Amniotic epithelial cell (primary cell): ENCODE data around the gene PNMA6A.
A peak's percentile ranks its signal among the peaks of the same experiment; 100 is the strongest.
"Not testable (repeated sequence)": the region's sequence is repeated elsewhere in the genome, so short reads cannot be mapped to it uniquely, and the experiment has no call there.

Experiments
- DNase-seq: peaks from one replicate; pipeline ENCODE4 v3.0.0-alpha.2; 2010; ENCODE audit warnings: low read depth

The PNMA6A gene

GRCh38 chrX:153071909-153072583, at the start of gene PNMA6A:
Gene PNMA6A, plus strand, starts transcription at chrX:153072454. Its CDS starts 609 bp downstream, at chrX:153073063.
- not testable (repeated sequence) for DNase-seq

DNA sequence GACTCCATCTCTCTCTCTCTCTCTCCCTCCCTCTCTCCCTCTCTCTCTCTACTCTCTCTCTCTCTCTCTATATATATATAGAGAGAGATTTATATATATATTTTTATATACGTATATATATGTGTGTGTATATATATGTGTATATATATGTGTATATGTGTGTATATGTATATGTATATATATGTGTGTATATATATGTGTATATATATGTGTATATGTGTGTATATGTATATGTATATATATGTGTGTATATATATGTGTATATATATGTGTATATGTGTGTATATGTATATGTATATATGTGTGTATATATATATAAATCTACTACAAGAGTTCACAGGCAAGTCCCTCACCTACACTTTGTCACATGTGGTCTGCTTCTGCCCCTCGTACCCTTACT, 45.8 kb upstream of the PNMA6A start:
- DNase-seq = not testable (repeated sequence)

DNA sequence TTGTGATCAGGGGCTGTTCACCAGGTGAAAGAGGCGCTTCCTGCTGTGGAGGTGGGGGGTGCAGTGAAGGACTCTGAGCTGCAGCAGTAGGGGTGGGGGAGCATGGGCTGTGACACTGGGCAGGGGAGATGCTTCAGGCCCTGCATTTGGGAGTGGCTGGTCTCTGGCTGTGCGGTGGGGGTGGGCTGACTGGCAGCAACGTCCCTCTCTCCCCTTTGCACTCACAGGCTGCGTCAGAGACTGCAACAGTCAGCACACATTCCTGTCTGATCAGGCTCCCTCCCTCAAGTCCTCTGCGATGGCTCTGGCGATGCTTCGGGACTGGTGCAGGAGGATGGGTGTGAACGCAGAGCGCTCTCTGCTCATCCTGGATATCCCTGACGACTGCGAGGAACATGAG, 43.8 kb upstream of the PNMA6A start:
- DNase-seq = not testable (repeated sequence)

- no peak for DNase-seq
These were observed 43.1 kb upstream of the PNMA6A start for GRCh38 chrX:153029162-153029561.

- DNase-seq = no peak
These were observed 42.4 kb upstream of the PNMA6A start for GRCh38 chrX:153029875-153030274.

DNA sequence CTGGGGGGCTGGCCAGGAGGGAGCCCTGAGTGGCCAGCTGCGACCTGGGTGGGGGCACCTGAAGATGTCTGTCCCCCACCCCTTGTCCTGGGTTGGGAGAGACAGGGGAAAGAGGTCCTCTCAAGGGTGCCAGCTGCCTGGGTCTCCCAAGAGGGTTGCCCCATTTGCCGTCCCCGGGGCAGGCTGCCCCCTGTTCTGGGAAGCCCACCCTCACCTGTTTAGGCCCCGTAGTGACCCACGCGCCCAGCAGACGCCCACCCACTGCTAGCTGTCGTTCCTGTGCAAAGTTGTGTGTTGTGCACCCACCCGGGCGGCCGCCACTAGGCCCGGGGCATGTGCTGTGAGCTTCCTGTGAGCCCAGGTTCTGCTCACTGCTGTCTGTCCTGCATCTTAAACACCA, 41.5 kb upstream of the PNMA6A start:
- DNase-seq = no peak

DNA sequence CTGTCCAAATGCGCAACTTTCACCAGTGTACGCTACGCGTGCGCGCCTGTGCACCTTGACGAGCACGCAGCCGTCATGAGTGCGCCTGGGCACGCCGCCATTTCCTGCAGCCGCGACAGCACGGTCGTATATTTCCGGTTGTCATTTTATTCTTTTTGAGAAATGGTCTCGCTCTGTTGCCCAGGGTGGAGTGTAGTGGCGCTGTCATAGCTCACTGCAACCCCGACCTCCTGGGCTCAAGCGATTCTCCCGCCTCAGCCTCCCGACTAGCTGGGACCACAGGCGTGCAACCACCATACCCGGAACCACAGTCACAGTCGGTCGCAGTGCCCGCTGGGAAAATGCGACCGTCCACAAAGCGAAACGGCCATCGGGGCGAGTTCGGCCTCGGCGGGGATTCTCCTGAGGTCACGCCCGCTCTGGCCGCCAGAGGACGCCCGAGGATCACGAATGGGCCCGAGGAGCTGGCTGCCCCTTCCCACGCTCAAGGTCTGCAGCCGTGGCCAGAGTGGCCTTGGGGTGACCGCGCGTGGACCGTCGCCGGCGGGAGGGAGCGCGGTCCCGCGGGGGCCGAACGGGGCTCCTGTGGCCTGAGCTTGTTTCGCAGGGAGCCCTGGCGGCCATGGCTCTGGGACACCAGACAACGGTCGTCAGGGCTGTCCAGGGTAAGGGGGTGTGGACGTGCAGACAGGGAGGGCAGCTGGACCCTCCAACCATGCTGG, 39.7 kb upstream of the PNMA6A start:
- peak; percentile 16 for DNase-seq

DNA sequence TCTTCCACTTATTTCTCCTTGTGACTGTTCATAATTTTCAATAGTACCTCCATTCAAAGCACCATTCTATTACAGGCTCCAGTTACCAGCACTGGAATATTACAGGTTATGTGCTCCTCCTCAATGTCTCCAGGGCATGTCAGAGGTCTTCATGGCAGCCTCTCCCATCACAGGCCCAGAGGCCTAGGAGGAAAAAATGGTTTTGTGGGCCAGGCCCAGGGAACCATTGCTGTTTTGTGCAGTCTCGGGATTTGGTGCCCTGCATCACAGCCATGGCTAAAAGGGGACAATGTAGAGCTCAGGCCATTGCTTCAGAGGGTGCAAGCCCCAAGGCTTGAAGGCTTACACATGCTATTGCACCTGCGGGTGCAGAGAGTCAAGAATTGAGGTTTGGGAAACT, 23.2 kb upstream of the PNMA6A start:
- no peak for DNase-seq

DNA sequence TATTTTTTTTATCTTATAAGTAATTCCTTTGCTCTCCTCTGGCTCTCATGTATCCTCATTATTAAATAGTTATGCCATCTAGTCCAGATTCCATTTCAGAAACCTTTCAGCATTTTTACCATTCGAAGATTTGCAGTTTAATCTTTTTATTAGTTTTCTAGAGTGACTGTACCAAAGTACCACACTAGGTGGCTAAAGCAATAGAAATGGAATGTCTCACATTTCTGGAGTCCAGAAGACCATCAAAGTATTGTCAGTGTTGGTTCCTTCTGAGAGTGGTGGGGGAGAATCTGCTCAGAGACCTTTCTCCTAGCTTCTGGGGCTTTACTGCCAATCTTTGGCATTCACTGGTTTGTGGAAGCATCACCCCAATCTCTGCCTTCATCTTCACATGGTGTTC, 19.7 kb upstream of the PNMA6A start:
- DNase-seq = no peak

DNA sequence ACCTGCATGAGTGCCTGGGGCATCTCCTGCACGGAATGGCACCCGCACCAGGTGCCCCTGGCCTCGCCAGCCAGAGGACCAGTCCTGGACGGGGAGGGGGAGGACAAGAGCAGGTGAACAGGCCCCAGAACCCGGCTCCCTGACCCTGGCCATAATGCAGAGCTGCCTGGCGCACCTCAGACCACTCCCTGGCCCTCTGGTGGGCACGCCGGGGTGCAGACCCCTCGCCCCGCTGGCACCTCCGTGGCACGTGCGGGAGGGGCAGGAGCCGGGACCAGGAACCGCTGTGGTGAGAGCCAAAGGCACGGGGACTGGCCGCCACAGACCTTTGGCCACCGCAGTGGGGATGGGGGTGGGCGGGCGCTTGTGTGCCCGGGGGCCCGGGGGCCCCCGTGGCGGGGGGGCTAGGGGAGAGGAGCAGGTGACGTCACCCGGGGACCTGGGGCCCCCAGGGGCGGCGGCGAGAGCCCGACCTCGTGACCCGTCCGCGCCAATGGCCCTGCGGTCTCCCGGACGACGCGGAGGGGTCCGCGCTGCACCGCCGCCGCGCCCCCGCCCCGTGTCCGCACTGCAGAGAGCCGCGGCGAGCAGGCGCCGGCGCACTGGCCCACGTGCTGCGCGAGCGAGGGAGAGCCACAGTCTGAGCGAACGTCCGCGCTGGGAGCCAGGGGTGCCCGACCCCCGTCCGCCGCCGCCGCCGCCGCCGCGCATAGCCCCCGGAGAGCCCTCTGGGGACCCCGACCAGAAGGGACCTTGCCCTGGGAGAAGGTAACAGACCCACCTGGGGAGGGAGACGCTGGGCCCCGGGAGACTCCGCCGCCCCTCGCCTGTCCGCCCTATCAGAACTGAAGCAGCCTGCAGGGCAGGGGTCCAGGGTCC, 16.1 kb upstream of the PNMA6A start, which contains the start of gene PNMA3:
PNMA3 (plus strand) TSS at position 600 of the 879 bp plus-strand sequence. CDS start 586 bp downstream, outside the sequence.
- DNase-seq = no peak

- DNase-seq = no peak
These were observed 15.0 kb upstream of the PNMA6A start for GRCh38 chrX:153057281-153057680.

GRCh38 chrX:153059191-153060094, 12.8 kb upstream of the PNMA6A start:
- DNase-seq = no peak

DNA sequence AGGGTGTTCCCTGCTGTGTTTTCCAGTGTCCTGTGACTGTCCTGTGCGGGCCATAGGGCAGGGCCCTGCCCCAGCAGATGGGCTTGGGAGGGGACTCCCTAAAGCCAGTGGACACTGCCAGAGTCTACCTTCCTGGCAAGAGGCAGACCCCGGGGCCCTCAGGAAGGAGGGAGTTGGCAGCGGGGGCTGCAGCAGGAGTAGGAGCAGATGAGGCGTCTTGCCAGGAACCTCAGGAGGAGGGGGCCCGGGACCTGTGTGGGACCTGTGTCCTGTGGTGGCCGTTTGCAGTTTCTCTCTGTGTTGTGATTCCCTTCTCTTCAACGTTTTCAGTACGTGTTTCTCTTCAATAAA, 12.2 kb upstream of the PNMA6A start:
- DNase-seq = no peak

- DNase-seq = peak; percentile 37
These were observed 10.5 kb upstream of the PNMA6A start for GRCh38 chrX:153061732-153062131.

DNA sequence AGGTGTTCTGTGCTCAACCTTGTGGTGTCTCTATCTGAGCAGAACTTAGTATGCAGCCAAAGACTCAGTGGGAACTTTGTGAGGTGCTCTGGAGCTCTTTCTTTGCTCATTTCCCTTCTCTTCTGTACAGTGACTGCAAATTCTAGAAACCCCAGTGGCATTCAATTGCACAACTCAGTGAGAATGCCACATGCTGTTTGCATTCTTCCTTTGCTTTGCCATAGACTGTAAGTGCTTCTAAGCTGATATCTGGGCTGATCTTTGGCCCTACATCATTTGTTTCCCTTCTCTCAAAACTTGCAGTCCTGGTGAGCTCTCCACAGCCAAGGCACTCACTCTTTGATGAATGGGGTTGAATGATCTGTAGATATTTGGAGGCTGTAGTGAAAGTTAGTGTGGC, 8.9 kb upstream of the PNMA6A start:
- DNase-seq = peak; percentile 53

DNA sequence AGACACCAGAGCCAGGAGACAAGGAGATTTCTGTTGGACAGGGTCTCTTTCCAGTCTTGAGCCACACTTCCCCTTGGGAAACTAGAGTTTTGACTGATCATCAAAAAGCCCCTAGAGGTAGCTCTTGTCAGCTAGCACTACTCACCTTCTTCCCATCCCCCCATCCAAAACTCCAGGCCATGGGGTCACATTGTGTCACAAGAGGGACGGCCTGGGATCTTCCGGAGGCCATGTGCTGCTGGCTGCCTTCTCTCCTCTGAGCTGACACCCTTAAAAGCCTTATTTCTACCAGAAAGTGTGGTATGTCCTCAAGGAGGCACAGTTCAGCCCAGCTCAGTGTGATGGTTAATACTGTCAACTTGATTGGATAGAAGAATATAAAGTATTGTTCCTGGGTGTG, 8.2 kb upstream of the PNMA6A start:
- no peak for DNase-seq

- no peak for DNase-seq
These were observed 6.9 kb upstream of the PNMA6A start for GRCh38 chrX:153065389-153065788.

GRCh38 chrX:153066402-153066801, 5.9 kb upstream of the PNMA6A start:
- not testable (repeated sequence) for DNase-seq

DNA sequence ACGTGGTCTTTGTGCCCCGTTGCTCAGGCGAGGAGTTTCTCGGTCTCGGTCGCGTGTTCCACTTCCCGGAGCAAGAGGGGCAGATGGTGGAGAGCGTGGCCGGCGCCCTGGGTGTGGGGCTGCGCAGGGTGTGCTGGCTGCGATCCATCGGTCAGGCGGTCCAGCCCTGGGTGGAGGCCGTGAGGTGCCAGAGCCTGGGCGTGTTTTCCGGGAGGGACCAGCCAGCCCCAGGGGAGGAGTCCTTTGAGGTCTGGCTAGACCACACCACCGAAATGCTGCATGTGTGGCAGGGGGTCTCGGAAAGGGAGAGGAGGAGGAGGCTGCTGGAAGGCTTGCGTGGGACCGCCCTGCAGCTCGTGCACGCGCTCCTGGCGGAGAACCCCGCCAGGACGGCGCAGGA, 1.1 kb downstream of the PNMA6A start:
- not testable (repeated sequence) for DNase-seq

DNA sequence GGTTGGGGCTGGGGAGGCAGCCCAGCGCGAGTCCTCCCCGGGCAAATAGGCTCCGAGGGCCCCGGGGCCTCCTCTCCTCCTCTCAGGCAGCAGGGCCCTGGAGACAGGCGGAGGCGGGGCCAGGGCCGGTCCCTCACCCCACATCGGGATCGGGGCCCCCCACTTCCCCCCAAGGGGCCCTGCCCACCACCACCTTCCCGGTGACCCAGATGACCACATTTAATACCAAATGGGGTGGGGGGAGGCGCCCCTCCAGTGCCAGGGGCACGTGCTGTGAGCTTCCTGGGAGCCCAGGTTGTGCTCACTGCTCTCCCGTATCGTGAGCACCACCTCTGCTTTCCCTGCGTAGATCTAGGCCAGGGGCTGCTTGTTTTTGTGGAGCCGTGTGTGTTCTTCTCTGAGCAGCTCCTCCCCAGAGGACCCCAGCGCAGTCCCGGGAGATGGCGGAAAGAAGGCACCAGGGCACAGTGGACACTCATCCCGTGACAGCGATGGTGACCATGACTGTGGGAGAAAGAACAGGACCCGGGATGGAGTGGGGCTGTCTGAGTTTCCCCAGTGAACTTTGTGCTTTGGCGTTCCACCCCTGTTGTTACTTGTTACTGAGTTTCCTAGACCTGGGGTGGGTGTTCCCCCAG, 2.1 kb downstream of the PNMA6A start:
- DNase-seq = no peak

DNA sequence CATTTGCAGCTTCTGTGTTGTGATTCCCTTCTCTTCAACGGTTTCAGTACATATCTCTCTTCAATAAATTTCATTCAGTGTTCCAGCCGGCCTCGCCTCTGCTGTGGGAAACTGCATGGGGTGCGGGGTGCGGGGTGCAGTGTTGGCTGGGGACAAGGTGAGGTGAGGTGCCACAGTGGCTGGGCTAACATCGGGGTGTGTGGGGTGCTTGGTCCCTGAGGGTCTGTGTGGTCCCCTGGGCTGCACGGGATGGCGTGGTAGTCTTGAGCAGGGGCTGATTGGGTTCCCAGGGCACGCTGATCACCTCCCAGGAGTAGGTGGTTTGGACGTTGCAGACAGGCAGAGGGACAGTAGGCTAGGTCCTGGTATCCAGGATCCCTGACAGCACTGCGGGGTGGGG, 2.7 kb downstream of the PNMA6A start:
- DNase-seq = no peak
